HG03469 (cell line): ENCODE results near the gene PPM1E.
"Not testable (repeated sequence)": the region's sequence is repeated elsewhere in the genome, so short reads cannot be mapped to it uniquely, and the experiment has no call there.

Source experiments
- ATAC-seq: cut with Tn5 transposase; IDR thresholded peaks from one replicate; pipeline ENCODE4 v1.9.1; 2021; ENCODE audit warnings: mild to moderate bottlenecking, moderate library complexity, moderate number of reproducible peaks; ENCODE audit not compliant: unreplicated experiment

Gene PPM1E

DNA sequence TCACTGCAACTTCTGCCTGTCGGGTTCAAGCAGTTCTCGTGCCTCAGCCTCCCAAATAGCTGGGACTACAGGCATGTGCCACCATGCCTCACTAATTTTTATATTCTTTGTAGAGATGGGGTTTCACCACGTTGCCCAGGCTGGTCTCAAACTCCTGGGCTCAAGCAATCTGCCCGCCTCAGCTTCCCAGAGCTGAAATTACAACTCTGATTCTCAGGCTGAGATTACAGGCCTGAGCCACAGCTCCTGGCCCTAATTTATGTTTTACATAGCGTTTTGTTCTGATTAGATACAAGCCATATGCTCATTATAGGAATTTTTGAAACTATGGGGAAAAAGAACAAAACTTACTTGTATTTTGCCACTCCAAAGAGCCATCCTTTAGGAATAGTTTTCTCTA, 22.8 kb downstream of the PPM1E start:
- ATAC-seq, result not testable (repeated sequence)

DNA sequence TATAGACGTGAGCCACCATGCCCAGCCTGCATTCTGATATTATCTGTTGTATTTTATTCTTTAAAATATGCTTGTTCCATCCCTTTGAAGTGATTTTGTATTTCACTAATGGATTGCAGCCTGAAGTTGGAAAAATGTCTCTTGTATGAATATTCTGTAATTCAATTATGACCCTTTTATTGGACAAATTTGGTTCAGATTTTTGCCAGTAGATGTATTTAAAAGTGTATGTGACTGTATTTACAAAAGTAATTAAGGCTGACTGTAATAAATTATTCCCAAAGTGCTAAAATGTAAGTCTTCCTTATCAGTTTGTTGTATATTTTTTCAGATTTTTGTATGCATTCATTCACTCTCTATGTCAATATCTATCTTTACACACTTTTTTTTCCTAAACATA, 23.8 kb downstream of the PPM1E start:
- ATAC-seq, result no peak

DNA sequence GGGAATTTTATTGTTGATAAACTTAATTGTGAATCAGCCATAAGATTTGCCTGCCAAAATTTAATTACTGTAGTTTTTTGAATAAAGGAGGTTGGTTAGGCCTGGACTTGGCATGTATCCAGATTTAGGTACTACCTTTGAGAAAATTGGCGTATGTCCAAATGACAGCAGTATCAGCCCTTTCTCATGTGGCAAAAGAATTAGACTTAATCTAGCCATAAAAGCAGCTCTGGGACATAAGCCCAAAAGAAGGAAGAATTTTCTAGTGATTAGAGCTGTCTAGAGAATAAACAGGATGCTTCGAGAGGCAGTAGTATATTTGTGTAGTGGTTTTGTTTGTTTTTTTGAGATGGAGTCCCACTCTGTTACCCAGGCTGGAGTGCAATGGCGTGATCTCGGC, 27.7 kb downstream of the PPM1E start:
- ATAC-seq, result no peak

DNA sequence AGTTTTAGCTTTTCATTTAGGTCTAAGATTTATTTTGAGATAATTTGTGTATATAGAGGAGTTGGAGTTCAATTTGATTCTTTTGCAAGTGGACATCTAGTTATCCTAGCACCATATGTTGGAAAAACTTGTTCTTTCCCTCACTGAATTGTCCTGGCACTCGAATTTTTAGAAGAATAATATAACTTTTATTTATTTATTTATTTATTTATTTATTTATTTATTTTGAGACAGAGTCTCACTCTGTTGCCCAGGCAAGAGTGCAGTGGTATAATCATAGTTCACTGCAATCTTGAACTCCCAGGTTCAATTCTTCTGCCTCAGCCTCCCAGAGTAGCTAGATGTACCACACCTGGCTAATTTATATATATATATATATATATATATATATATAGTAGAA, 29.4 kb downstream of the PPM1E start:
- ATAC-seq, result no peak

DNA sequence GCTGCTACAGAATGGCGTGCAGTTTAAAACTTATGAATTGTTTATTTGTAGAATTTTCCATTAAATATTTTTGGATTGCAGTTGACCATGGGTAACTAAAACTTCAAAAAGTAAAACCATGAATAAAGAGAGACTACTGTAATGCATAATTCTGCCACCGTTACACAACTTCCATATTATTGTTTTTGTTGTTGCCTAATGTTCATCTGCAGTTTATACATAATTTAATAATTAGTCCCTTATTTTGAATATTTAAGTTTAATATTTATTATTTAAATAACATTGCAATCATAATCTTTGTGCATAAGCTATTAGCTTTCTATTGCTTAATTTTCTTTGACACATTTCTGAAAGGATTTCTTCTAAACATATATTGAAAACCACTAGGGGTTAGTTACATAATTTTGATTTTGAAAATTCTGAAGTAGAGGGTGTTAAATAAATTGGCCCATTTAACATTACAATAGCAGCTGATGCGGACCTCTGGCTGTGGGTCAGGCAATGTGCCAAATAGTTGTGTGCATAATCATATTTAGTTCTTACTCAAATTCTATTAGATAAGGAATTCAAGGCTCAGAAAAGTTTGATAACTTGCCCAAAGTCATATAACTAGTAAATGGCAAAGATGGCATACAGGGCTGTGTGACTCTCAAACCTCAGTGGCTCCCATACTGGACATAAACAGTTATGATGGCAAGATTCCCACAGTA, 31.1 kb downstream of the PPM1E start:
- no peak for ATAC-seq

DNA sequence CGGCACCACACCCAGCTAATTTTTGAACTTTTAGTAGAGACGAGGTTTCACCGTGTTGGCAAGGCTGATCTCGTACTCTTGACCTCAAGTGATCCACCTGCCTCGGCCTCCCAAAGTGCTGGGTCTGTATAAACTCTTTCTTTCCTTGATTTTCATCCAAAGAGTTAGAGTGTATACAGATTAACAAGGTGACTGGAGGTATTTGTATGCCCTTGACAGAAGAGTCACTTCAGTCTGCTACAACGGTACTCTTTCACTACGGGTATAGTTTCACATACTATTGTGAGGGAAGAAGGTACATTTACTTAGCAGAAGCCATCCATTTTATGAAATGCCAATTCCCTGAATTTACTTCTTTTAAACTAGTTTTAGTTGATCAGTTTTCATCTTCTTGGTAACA, 32.5 kb downstream of the PPM1E start:
- ATAC-seq, result no peak

DNA sequence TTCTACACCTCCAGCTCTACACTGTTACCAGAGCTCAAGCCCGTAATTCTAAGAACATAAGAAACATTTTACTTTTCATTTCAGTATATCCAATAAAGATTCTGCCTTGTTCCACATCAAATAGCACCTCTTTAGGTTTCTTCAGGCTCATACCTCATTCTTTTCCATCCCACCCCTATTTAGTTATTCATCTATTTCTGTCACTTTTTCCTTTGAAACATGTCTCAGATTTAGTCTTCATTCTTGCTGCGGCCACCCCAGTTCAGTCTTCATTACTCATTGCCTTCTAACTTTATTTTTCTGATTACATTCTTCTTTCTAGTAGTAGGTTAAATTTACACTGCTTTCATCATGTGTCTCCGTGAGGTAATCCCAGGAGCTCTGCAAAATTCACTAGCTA, 33.5 kb downstream of the PPM1E start:
- ATAC-seq, result no peak

DNA sequence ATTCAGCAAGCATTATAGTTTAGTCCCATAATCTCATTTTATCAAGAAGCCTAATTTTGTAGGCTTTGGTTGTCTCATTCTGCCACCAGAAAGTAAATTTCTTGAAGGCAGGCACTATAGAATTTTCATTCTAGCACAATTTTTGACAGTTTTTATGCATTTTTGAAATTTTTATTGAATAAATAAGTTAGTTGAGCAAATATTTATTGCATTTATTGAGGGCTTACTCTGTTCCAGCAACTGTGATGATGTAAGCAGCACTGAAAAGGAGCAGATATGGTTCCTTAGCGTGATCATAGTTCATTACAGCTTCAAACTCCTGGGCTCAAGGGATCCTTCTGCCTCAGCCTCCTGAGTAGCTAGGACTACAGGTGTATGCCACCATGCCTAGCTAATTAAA, 34.2 kb downstream of the PPM1E start:
- ATAC-seq, result no peak

DNA sequence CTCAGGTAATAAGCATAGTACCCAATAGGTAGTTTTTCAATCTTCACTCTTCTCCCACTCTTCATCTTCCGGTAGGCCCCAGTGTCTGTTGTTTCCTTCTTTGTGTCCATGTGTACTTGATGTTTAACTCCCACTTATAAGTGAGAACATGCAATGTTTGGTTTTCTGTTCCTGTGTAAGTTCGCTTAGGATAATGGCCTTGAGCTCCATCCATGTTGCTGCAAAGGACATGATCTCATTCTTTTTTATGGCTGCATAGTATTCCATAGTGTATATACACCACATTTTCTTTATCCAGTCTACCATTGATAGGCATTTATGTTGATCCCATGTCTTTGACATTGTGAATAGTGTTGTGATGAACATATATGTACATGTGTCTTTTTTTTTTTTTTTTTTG, 38.9 kb downstream of the PPM1E start:
- ATAC-seq, result not testable (repeated sequence)

DNA sequence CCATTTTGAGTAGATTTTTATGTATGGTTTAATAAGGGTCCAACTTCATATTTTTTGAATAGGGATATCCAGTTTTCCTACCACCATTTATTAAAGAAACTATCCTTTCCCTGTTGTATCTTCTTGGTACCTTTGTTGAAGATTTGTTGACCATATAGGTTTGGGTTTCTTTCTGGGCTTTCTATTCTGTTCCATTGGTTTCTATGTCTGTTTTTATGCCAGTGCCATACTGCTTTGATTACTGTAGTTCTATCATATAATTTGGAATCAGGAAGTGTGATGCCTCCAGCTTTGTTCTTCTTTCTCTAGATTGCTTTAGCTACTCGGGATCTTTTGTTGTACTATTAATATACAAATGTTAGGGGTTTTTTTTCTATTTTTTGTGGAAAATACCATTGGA, 46.5 kb downstream of the PPM1E start:
- no peak for ATAC-seq

DNA sequence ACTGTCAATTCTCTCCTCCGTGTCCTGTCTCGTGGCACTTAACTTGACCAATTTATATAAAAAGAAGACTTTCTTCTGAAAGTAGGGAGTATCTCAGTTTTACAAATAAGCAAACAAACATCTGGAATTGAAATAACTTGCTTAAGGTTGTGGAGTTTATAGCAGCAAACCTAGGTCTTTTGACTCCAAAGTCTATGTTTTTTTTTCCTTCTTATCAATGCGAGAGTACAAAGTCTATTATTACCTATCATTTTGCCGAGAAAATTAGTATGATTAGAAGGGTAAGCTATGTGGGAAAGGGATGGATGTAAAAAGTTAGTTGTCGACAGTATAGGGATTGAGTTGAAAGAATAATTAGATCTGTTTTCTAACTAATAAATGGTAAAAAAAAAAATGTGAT, 50.4 kb downstream of the PPM1E start:
- no peak for ATAC-seq

DNA sequence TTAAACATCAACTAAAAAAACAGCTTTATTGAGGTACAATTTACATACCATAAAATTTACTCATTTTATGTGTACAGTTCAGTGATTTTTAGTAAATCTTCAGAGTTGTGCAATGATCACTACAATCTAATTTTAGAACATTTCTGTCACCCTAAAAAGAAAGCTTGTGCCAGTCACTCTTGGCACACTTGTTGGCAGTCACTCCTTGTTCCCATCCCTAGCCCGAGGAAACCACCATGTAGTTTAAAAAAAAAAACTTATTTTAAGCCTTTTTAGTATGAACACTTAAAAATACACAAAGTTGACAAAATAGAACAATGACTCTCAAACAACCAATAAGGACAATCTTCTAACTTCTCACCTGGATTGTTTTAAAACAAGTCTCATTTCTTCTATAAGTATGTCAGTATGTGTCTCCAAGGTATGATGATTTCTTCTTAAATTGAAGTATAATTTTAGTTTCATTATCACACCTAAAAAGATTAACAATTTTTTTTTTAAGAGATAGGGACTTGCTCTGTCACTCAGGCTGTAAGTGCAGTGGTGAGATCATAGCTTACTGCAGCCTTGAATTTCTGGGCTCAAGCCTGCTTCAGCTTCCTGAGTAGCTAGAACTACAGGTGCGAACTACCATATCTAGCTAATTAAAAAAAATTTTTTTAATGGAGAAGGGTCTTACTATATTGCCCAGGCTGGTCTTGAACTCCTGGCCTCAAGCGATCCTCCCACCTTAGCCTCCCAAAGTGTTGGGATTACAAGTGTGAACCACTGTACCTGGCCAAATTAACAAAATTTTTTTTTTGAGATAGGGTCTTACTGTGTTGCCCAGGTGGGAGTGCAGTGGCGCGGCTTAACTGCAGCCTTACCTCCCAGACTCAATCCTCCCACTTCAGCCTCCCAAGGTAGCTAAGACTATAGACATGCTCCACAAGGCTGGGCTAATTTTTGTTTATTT, 53.2 kb downstream of the PPM1E start:
- no peak for ATAC-seq

DNA sequence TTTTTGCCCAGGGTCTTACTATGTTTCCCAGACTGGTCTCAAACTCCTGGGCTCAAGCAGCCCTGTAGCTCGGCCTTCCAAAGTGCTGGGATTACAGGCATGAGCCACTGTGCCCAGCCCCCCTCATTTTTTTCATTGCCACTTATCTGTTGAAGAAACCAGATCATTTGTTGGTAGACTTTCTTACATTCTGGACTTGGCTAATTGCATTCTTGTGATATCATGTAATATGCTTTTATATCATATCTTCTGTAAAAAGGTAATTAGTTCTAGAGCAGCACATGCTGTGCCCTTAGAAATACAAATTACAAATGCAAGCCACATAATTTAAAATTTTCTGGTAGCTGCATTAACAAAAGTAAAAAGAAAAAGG, 53.9 kb downstream of the PPM1E start:
- ATAC-seq, result no peak

DNA sequence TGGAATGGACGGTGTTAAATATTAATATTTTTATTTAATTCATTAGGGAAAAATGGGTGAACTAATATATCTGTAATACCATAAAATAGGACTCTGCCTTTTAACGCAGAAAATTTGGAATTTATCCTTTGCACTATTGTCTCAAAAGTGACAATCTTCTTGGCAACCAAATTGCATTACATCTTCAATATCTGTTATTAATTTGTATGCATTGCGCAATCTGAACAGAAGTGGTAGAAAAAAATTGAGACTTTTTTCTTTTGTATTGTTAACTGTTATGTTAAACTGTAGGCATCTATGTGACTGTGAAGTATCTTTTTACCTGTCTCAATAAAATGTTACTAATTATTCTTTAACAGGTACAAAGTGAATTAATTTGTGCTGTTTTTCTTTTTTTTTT, 55.6 kb downstream of the PPM1E start:
- no peak for ATAC-seq

DNA sequence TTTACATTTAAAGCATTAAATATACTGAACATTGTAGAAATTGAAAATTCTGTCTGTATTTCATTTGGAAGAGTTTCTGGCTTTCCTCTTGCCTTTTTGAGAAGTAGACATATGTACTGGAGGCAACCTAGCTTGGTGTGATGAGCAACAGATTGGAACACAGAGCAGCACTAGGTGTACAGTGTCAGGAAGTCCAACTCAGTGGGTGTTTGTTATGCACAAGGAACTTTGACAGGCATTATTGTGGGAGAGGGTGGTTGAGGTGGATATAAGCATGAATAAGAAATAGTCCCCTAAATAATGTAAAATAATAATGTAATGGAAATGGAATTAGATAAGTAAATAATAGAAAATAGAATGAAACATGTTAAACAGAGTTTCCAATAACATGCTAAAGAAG, 58.1 kb downstream of the PPM1E start:
- ATAC-seq, result no peak

DNA sequence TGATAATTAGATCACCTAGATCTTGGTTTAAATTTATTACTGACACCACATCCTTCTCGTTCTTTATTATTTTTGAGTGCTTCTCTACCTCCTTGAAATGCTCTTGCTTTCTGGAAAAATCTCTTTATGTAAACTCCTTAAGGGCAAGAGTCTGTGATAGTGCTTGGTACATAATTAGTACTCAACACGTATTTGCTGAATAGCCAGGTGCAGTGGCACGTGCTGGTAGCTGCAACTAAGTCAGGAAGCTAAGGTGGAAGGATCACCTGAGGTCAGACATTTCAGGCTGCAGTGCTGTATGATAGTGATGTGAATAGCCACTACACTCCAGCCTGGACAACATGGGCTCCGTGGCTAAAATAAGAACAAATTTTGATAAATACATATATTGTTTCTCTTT, 63.0 kb downstream of the PPM1E start:
- no peak for ATAC-seq

DNA sequence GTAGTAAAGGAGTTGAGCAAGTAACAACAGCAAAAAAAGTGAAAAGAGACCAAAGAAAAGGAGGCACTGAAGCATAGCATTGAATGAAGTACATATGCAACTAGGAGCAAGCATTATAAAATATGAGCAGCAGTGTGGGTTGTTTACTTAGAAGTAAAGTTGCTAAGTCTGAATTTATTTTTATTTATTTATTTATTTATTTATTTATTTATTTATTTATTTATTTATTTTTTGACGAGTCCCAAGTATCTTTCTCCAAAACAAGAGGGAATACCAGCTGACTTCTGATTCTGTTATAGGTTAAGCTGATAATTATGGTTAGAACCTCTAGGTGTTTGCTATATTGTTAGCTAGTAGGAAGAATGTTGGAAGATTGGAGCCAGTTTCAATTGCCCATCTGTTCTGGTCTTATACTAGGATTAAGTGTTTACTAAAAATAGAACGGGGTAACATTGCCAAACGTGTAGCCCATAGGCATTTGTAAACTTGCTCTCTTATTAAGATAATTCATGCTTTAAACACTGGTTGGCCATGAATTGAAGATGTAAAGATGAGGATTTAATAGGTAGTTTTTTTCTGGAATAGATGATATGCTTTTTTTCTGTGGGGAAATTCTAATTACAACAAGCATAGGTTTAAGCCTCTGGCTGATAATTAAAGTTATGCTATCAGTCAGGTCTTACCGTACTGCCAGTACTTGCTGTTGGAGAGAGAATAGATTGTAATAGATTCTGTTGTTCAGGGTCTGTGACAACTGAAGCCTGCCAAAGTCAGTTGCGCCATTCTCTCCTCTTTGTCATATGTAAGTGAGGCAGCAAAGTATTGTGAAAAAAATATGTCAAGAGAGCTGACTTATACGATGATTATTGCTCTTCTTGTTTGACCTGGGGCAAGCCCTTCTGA, 66.7 kb downstream of the PPM1E start:
- ATAC-seq, result no peak

DNA sequence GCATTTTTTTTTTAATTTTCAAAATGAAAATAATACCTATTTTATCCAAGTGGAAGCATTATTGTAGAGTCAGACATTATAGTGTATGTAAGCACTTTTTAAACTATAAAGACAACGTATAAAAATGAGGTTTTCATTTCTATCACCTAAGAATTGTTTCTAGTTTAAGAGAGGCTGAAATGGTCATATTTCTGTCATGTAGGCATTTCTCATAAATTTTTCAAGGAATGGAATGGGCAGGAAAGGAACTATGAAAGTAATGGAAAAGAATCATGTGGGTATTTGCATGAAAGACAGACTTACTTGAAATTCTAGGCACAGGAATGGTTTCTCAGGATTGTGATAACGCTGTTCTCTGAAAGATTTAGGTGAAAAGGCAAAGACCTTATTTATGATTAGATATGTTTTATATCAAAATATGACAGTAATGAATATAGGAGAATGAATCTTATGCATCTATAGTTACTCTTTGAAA, 67.4 kb downstream of the PPM1E start:
- no peak for ATAC-seq

DNA sequence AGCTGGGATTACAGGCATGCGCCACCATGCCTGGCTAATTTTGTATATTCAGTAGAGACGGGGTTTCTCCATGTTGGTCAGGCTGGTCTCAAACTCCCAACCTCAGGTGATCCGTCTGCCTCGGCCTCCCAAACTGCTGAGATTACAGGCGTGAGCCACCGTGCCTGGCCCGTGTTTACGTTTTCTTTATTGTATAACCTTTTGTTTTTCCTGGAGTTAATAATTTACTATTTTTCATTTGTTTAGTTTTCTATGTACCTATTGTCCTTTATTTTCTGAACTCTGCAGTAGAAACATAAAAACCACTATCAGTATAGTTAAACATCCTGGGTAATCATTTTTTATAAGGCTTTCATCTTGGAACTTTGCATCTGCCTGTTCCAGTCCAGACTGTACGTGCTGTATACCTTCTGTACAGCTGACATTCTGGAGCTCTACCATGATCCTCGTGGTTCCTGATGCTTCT, 73.6 kb downstream of the PPM1E start:
- ATAC-seq, result no peak

DNA sequence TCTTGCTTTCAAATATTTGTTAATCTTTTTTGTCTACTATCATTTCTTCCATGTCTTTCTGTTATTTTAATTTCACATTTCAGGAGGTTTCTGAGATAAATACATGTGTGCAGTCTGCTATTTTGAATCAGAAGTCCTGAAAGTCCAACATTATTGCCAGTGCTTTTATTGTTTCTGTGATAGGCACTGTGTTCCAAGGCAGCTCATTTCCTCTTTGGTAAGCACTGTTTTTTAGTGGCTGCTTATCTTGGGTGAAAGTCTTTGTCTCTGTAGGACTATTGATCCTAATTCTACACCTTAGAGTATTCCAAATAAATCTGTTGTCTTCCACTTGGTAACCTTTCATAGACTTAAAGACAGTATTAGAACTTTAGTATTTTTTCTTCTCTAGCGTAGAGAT, 76.1 kb downstream of the PPM1E start:
- ATAC-seq, result no peak

DNA sequence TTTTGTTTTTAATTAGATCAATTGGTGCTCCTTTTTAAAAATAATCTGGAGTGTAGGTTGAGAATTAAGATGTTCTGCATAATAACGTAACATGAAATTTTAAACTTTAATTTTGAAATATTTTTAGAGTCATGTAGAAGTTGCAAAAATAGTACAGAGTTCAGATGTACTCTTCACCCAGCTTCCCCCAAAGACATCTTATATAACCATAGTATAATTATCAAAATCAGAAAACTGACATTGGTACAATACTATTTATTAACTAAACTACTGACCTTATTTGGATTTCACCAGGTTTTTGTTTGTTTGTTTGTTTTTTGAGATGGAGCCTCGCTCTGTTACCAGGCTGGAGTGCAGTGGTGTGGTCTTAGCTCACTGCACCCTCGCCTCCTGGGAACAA, 76.9 kb downstream of the PPM1E start:
- no peak for ATAC-seq
